MCF 10A (cell line): Measurements from ENCODE around the gene ZNF549. TPM values are rescaled to one million over a fixed set of nuclear protein-coding genes. Genes with fewer than 3 reads are reported as not detected.

Experiments used
- BruUV-seq: library from RNA; stranded (reverse); fragments of 400-500 nt; replicated peaks from 2 replicates; lab custom pipeline; 2021; lab: Mats Ljungman, UMichigan
- CTCF ChIA-PET: fragments of 300-600 bp; sonication (Branson Sonifier 250); formaldehyde crosslinking; extraction: SDS; loops from one replicate; lab custom pipeline; 2021; ENCODE audit warnings: antibody characterized with exemption, inconsistent platforms; lab: Yijun Ruan, JAX
- POLR2A ChIA-PET: fragments of 300-600, 350-650 bp; sonication (Branson Sonifier 250); formaldehyde crosslinking; extraction: SDS; loops from one replicate; lab custom pipeline; 2020; ENCODE audit warnings: antibody characterized with exemption, inconsistent platforms; lab: Yijun Ruan, JAX
- DNase-seq: peaks from one replicate; pipeline ENCODE4 v3.0.0-alpha.2; 2018; ENCODE audit not compliant: unreplicated experiment
- H3K27ac Mint-ChIP-seq: one replicate; pipeline ENCODE4 v1.8.0; 2022; ENCODE audit warnings: mild to moderate bottlenecking, low read depth, mixed read lengths; ENCODE audit not compliant: unreplicated experiment
- H3K27me3 Mint-ChIP-seq: one replicate; pipeline ENCODE4 v1.8.0; 2022; ENCODE audit warnings: mixed read lengths; ENCODE audit not compliant: insufficient read depth, unreplicated experiment
- H3K36me3 Mint-ChIP-seq: one replicate; pipeline ENCODE4 v1.8.0; 2022; ENCODE audit warnings: mild to moderate bottlenecking, moderate library complexity, mixed read lengths; ENCODE audit not compliant: insufficient read depth, unreplicated experiment
- H3K4me1 Mint-ChIP-seq: one replicate; pipeline ENCODE4 v1.8.0; 2022; ENCODE audit warnings: mixed read lengths; ENCODE audit not compliant: insufficient read depth, unreplicated experiment
- H3K4me3 Mint-ChIP-seq: one replicate; pipeline ENCODE4 v1.8.0; 2022; ENCODE audit warnings: mild to moderate bottlenecking, moderate library complexity, mixed read lengths; ENCODE audit not compliant: unreplicated experiment
- H3K9me3 Mint-ChIP-seq: one replicate; pipeline ENCODE4 v1.8.0; 2022; ENCODE audit warnings: mixed read lengths; ENCODE audit not compliant: unreplicated experiment
- CTCF ChIP-seq: fragments of 200-600 bp; IDR thresholded peaks from one replicate; pipeline ENCODE4 v1.8.0; 2022; ENCODE audit warnings: antibody characterized with exemption, mild to moderate bottlenecking; ENCODE audit not compliant: unreplicated experiment
- intact Hi-C: fragments of 100-400 bp; cut with micrococcal nuclease; formaldehyde crosslinking; loops from 2 replicates; pipeline ENCODE4 v1.14.1; 2022
- total RNA-seq: library from RNA; stranded (reverse); gene quantifications from 2 replicates; pipeline ENCODE4 v1.2.3, GENCODE V29; 2022

Gene ZNF549
- total RNA-seq, 1 experiment from 2014 or later = 3.9 TPM

GRCh38 chr19:57558525-57558924 is 31.4 kb downstream of the ZNF549 start:
- ChIA-PET POLR2A (interaction anchor here (0.6 to 1.3 kb wide), 7 partner anchors 19 to 261 kb away, joined by 3 to 4 read pairs (median 3); partner anchors contain the start of genes ZNF134 and ZNF551), CTCF (interaction anchor here (0.6 to 0.9 kb wide), 2 partner anchors 153 to 154 kb away, joined by 4 to 5 read pairs; no protein-coding TSS in a partner anchor)
- DNase-seq = no peak
- Mint-ChIP-seq H3K4me1 (peaks cover 20% of the 10 kb centered on the region), H3K36me3 (peaks cover 44% of the 10 kb centered on the region), H3K27ac (peak overlapping the region; percentile 93), H3K9me3 (peaks cover 26% of the 10 kb centered on the region), H3K27me3 (no peaks in the 10 kb centered on the region), H3K4me3 (peak overlapping the region; percentile 92)
- no peak for TF ChIP-seq CTCF
- no TSS peak for BruUV-seq
- intact Hi-C loops = no loop called here

- Mint-ChIP-seq H3K27ac (peak overlapping the region; percentile 93), H3K9me3 (peaks cover 29% of the 10 kb centered on the region), H3K27me3 (no peaks in the 10 kb centered on the region), H3K36me3 (peaks cover 39% of the 10 kb centered on the region), H3K4me3 (peak overlapping the region; percentile 92), H3K4me1 (peaks cover 20% of the 10 kb centered on the region)
- ChIA-PET POLR2A (interaction anchor here (0.5 to 1.3 kb wide), 6 partner anchors 19 to 261 kb away, joined by 3 to 4 read pairs (median 3); partner anchors contain the start of gene ZNF134), CTCF (interaction anchor here (0.9 kb wide), 1 partner anchor 153 kb away, joined by 5 read pairs; no protein-coding TSS in a partner anchor)
- no peak for TF ChIP-seq CTCF
- BruUV-seq = no TSS peak
- DNase-seq = peak; percentile 42
- intact Hi-C loops = no loop called here
Observed at GRCh38 chr19:57559008-57559403, 31.9 kb downstream of the ZNF549 start.

- Mint-ChIP-seq H3K36me3 (peaks cover 34% of the 10 kb centered on the region), H3K27me3 (no peaks in the 10 kb centered on the region), H3K9me3 (peaks cover 29% of the 10 kb centered on the region), H3K4me1 (peaks cover 20% of the 10 kb centered on the region), H3K4me3 (peak within 1 kb of the TSS; percentile 92), H3K27ac (peak within 1 kb of the TSS; percentile 93)
- DNase-seq = peak; percentile 89
- intact Hi-C loops = no loop called here
- ChIA-PET CTCF (interaction anchor here (0.9 kb wide), 1 partner anchor 154 kb away, joined by 5 read pairs; no protein-coding TSS in a partner anchor), POLR2A (interaction anchor here (0.5 to 1.3 kb wide), 5 partner anchors 40 to 624 kb away, joined by 3 to 4 read pairs (median 3); partner anchors contain the start of genes ZNF134 and ZNF274)
- TF ChIP-seq CTCF = no peak
- TSS peak; percentile 66 for BruUV-seq
Observed at GRCh38 chr19:57559404-57560025, 32.4 kb downstream of the ZNF549 start, which contains the start of gene ZNF550. ZNF550 (minus strand) TSS chr19:57559863; CDS start chr19:57559682, 181 bp downstream.

- H3K36me3 Mint-ChIP-seq = peaks cover 28% of the 10 kb centered on the region
- no peaks in the 10 kb centered on the region for H3K27me3 Mint-ChIP-seq
- intact Hi-C loops = no loop called here
- ChIA-PET CTCF (no interaction called here), POLR2A (interaction anchor here (1.0 to 1.1 kb wide), 2 partner anchors 124 to 623 kb away, joined by 3 to 4 read pairs; partner anchors contain the start of genes ZNF274 and ZNF749)
- DNase-seq = peak; percentile 38
- H3K4me1 Mint-ChIP-seq = peaks cover 20% of the 10 kb centered on the region
- peaks cover 27% of the 10 kb centered on the region for H3K9me3 Mint-ChIP-seq
- TF ChIP-seq CTCF = no peak
- H3K4me3 Mint-ChIP-seq = peak overlapping the region; percentile 92
- BruUV-seq = no TSS peak
- peak overlapping the region; percentile 93 for H3K27ac Mint-ChIP-seq
Observed at GRCh38 chr19:57560049-57560491, 32.9 kb downstream of the ZNF549 start.
